HL-60 (cell line): Measurements from ENCODE around the gene PRKAR2B.

ENCODE experiments used
- CTCF ChIP-seq: IDR thresholded peaks from one replicate; pipeline ENCODE4 v1.5.1; 2011; ENCODE audit warnings: low read length, control low read depth, inconsistent platforms; ENCODE audit not compliant: insufficient read depth
- SPI1 ChIP-seq: IDR thresholded peaks from 2 replicates; pipeline ENCODE4 v1.6.1; 2012; ENCODE audit warnings: low read depth, mild to moderate bottlenecking, borderline replicate concordance

- TF ChIP-seq CTCF (no peak), SPI1 (no peak)
Observed at GRCh38 chr7:107044347-107045194, at the start of gene PRKAR2B.
